ENCODE data around the gene DAZL.
"Not testable (repeated sequence)": the region's sequence is repeated elsewhere in the genome, so short reads cannot be mapped to it uniquely, and the experiment has no call there.

Gene DAZL

GRCh38 chr3:16604887-16605602, at the start of gene DAZL:
Gene DAZL, minus strand, starts transcription at chr3:16605423. Its CDS starts 218 bp downstream, at chr3:16605205.
- in situ Hi-C loops (cut with HindIII; ENCODE audit: low sequenced_read_pairs), result no loop called here

- in situ Hi-C loops (cut with HindIII; ENCODE audit: low sequenced_read_pairs), result no loop called here
These were observed 49.8 kb upstream of the DAZL start for GRCh38 chr3:16654976-16655375.

- in situ Hi-C loops (cut with HindIII; ENCODE audit: low sequenced_read_pairs), result no loop called here
These were observed 48.5 kb upstream of the DAZL start for GRCh38 chr3:16653712-16654111.

- in situ Hi-C loops (cut with HindIII; ENCODE audit: low sequenced_read_pairs), result no loop called here
These were observed 42.4 kb upstream of the DAZL start for GRCh38 chr3:16647668-16648067.

- in situ Hi-C loops (cut with HindIII; ENCODE audit: low sequenced_read_pairs), result no loop called here
These were observed 34.6 kb upstream of the DAZL start for GRCh38 chr3:16639806-16640205.

- in situ Hi-C loops (cut with HindIII; ENCODE audit: low sequenced_read_pairs), result no loop called here
These were observed 28.7 kb upstream of the DAZL start for GRCh38 chr3:16633948-16634347.

- in situ Hi-C loops (cut with HindIII; ENCODE audit: low sequenced_read_pairs), result no loop called here
These were observed 27.2 kb upstream of the DAZL start for GRCh38 chr3:16632395-16632794.

GRCh38 chr3:16618721-16619120, 13.5 kb upstream of the DAZL start:
- in situ Hi-C loops (cut with HindIII; ENCODE audit: low sequenced_read_pairs), result no loop called here

GRCh38 chr3:16617155-16617554, 11.9 kb upstream of the DAZL start:
- in situ Hi-C loops (cut with HindIII; ENCODE audit: low sequenced_read_pairs), result not testable (repeated sequence)

GRCh38 chr3:16616083-16616482, 10.9 kb upstream of the DAZL start:
- in situ Hi-C loops (cut with HindIII; ENCODE audit: low sequenced_read_pairs), result no loop called here

GRCh38 chr3:16614033-16615031, 9.1 kb upstream of the DAZL start:
- in situ Hi-C loops (cut with HindIII; ENCODE audit: low sequenced_read_pairs), result no loop called here

- in situ Hi-C loops (cut with HindIII; ENCODE audit: low sequenced_read_pairs), result no loop called here
These were observed 4.8 kb upstream of the DAZL start for GRCh38 chr3:16609927-16610580.

GRCh38 chr3:16608816-16609215, 3.6 kb upstream of the DAZL start:
- in situ Hi-C loops (cut with HindIII; ENCODE audit: low sequenced_read_pairs), result no loop called here

GRCh38 chr3:16607718-16608117, 2.5 kb upstream of the DAZL start:
- in situ Hi-C loops (cut with HindIII; ENCODE audit: low sequenced_read_pairs), result no loop called here

- in situ Hi-C loops (cut with HindIII; ENCODE audit: low sequenced_read_pairs), result no loop called here
These were observed 1.2 kb upstream of the DAZL start for GRCh38 chr3:16606398-16606797.

GRCh38 chr3:16605966-16606365, 743 bp upstream of the DAZL start:
- in situ Hi-C loops (cut with HindIII; ENCODE audit: low sequenced_read_pairs), result no loop called here

GRCh38 chr3:16604433-16604832, 790 bp downstream of the DAZL start:
- in situ Hi-C loops (cut with HindIII; ENCODE audit: low sequenced_read_pairs), result no loop called here

- in situ Hi-C loops (cut with HindIII; ENCODE audit: low sequenced_read_pairs), result no loop called here
These were observed 3.7 kb downstream of the DAZL start for GRCh38 chr3:16601537-16602005.

- in situ Hi-C loops (cut with HindIII; ENCODE audit: low sequenced_read_pairs), result no loop called here
These were observed 4.3 kb downstream of the DAZL start for GRCh38 chr3:16600780-16601536.

- in situ Hi-C loops (cut with HindIII; ENCODE audit: low sequenced_read_pairs), result no loop called here
These were observed 5.5 kb downstream of the DAZL start for GRCh38 chr3:16599694-16600093.

All from DLD1 (cell line).